Chondrocyte (in vitro differentiated cells): ENCODE results near the gene BANF1. TPM values are rescaled to one million over a fixed set of nuclear protein-coding genes. Genes with fewer than 3 reads are reported as not detected.

Experiments
- DNase-seq: peaks from one replicate; pipeline ENCODE4 v3.0.0; 2021; ENCODE audit warnings: mixed read lengths, low spot score
- H3K27ac Mint-ChIP-seq: one replicate; pipeline ENCODE4 v1.8.0; 2021; ENCODE audit warnings: mild to moderate bottlenecking, moderate library complexity, mixed read lengths; ENCODE audit not compliant: unreplicated experiment
- H3K27me3 Mint-ChIP-seq: 2 replicates; pipeline ENCODE4 v1.8.0; 2021; ENCODE audit warnings: low read depth, mixed read lengths
- H3K36me3 Mint-ChIP-seq: 2 replicates; pipeline ENCODE4 v1.8.0; 2021; ENCODE audit warnings: low read depth, mixed read lengths
- H3K4me1 Mint-ChIP-seq: 2 replicates; pipeline ENCODE4 v1.8.0; 2021; ENCODE audit warnings: low read depth, mild to moderate bottlenecking, mixed read lengths
- H3K4me3 Mint-ChIP-seq: one replicate; pipeline ENCODE4 v1.8.0; 2021; ENCODE audit warnings: mild to moderate bottlenecking, moderate library complexity, mixed read lengths; ENCODE audit not compliant: unreplicated experiment
- H3K9me3 Mint-ChIP-seq: 2 replicates; pipeline ENCODE4 v1.8.0; 2021; ENCODE audit warnings: low read depth, mixed read lengths
- CTCF ChIP-seq: fragments of 200-600 bp; sonication (generic); IDR thresholded peaks from 2 replicates; pipeline ENCODE4 v1.5.0; 2021; ENCODE audit warnings: antibody characterized with exemption, mild to moderate bottlenecking, moderate library complexity
- total RNA-seq: library from RNA; stranded (reverse); gene quantifications from 3 replicates; pipeline ENCODE4 v1.2.1, GENCODE V29; 2021

BANF1 gene
- total RNA-seq, 1 donor from 2014 or later: 187 TPM

- peak; percentile 57 for DNase-seq
- no peak for TF ChIP-seq CTCF
- H3K9me3 Mint-ChIP-seq: no peaks in the 10 kb centered on the region
- H3K36me3 Mint-ChIP-seq: peaks cover 19% of the 10 kb centered on the region
- no peaks in the 10 kb centered on the region for H3K27me3 Mint-ChIP-seq
- H3K4me3 Mint-ChIP-seq: no peak overlapping the region
- no peak overlapping the region for H3K27ac Mint-ChIP-seq
- H3K4me1 Mint-ChIP-seq: no peaks in the 10 kb centered on the region
Observed at GRCh38 chr11:65975771-65976170, 26.5 kb upstream of the BANF1 start.

- TF ChIP-seq CTCF: no peak
- no peaks in the 10 kb centered on the region for H3K27me3 Mint-ChIP-seq
- H3K4me3 Mint-ChIP-seq: no peak overlapping the region
- H3K9me3 Mint-ChIP-seq: no peaks in the 10 kb centered on the region
- H3K27ac Mint-ChIP-seq: no peak overlapping the region
- no peak for DNase-seq
- no peaks in the 10 kb centered on the region for H3K4me1 Mint-ChIP-seq
- H3K36me3 Mint-ChIP-seq: peaks cover 19% of the 10 kb centered on the region
Observed at GRCh38 chr11:65976216-65977176, 25.8 kb upstream of the BANF1 start.

- Mint-ChIP-seq H3K4me3 (no peak overlapping the region), H3K36me3 (peaks cover 16% of the 10 kb centered on the region), H3K27ac (no peak overlapping the region), H3K9me3 (no peaks in the 10 kb centered on the region), H3K4me1 (no peaks in the 10 kb centered on the region), H3K27me3 (no peaks in the 10 kb centered on the region)
- TF ChIP-seq CTCF: no peak
- DNase-seq: no peak
Observed at GRCh38 chr11:65977621-65978390, 24.5 kb upstream of the BANF1 start.

GRCh38 chr11:65978391-65979238, 23.7 kb upstream of the BANF1 start:
- H3K9me3 Mint-ChIP-seq: no peaks in the 10 kb centered on the region
- no peaks in the 10 kb centered on the region for H3K4me1 Mint-ChIP-seq
- TF ChIP-seq CTCF: no peak
- no peak overlapping the region for H3K4me3 Mint-ChIP-seq
- no peak overlapping the region for H3K27ac Mint-ChIP-seq
- H3K36me3 Mint-ChIP-seq: peaks cover 16% of the 10 kb centered on the region
- H3K27me3 Mint-ChIP-seq: no peaks in the 10 kb centered on the region
- DNase-seq: no peak
